ENCODE results near the gene REG4. TPM values are rescaled to one million over a fixed set of nuclear protein-coding genes. Genes with fewer than 3 reads are reported as not detected.

The REG4 gene
- total RNA-seq, 1 donor from 2014 or later: not detected

DNA sequence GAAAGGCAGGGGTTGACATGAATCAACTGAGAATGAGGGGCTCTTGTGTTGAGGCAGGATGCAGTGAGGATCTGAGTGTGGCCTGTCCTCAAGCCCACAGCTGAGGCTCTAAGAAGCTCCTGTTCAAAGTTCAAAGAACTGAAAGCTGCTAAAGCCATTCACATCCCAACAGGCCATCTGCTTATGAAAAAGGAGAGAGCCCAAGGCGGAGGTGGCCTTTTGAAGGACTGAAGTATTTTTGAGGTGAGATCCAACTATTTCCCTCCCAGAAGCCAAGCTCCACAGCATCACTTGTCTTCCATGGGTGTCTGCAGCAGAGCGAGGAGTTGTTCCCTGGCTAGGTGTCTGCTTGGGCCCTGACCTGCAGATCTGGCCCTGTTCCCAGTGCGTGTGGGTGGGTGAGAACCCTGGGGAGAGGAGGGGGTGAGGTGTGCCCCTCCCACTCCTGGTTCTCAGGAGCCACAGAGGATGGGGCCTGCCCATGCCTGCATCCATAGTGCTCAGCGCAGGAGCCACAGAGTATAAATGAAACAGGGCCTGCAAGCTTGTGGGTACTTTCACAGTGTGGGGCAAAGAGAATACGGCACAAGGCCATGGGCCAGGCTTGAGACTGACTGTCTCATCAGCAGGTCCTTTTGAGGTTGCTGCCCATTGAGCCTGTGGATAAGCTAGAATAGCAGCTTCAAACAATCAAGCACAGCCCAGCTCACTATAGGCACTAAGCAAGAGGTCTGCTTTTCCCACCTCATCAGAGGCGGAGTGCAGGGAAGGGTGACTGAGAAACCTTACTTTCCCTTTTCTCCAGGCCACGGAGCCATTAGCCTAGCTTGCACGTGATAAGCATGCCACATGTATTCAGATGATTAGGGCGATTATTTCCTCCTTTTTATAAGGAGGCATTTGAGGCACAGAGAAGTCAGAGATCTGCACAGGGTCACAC, 15.7 kb downstream of the REG4 start:
- no peaks in the 10 kb centered on the region for H3K36me3 ChIP-seq (ENCODE audit: control insufficient read depth, insufficient read depth, low read length)
- FAIRE-seq (no peak), DNase-seq (ENCODE audit: low read depth) (peak; percentile 74)
- no peak overlapping the region for H3K4me3 ChIP-seq (ENCODE audit: low read depth, low read length)
- no peaks in the 10 kb centered on the region for H3K27me3 ChIP-seq (ENCODE audit: control insufficient read depth, insufficient read depth, low read length)
- TF ChIP-seq, protein P1, sequence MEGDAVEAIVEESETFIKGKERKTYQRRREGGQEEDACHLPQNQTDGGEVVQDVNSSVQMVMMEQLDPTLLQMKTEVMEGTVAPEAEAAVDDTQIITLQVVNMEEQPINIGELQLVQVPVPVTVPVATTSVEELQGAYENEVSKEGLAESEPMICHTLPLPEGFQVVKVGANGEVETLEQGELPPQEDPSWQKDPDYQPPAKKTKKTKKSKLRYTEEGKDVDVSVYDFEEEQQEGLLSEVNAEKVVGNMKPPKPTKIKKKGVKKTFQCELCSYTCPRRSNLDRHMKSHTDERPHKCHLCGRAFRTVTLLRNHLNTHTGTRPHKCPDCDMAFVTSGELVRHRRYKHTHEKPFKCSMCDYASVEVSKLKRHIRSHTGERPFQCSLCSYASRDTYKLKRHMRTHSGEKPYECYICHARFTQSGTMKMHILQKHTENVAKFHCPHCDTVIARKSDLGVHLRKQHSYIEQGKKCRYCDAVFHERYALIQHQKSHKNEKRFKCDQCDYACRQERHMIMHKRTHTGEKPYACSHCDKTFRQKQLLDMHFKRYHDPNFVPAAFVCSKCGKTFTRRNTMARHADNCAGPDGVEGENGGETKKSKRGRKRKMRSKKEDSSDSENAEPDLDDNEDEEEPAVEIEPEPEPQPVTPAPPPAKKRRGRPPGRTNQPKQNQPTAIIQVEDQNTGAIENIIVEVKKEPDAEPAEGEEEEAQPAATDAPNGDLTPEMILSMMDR (IDR thresholded peaks at IDR 0.05; ENCODE audit: insufficient read depth, low read length, severe bottlenecking): no peak

- no peaks in the 10 kb centered on the region for H3K27me3 ChIP-seq (ENCODE audit: control insufficient read depth, insufficient read depth, low read length)
- DNase-seq (ENCODE audit: low read depth): no peak
- no peak overlapping the region for H3K4me3 ChIP-seq (ENCODE audit: low read depth, low read length)
- no peaks in the 10 kb centered on the region for H3K36me3 ChIP-seq (ENCODE audit: control insufficient read depth, insufficient read depth, low read length)
- TF ChIP-seq, protein P1 (IDR thresholded peaks at IDR 0.05; ENCODE audit: insufficient read depth, low read length, severe bottlenecking): no peak
- no peak for FAIRE-seq
These were observed 16.4 kb downstream of the REG4 start for GRCh38 chr1:119794876-119795240.

DNA sequence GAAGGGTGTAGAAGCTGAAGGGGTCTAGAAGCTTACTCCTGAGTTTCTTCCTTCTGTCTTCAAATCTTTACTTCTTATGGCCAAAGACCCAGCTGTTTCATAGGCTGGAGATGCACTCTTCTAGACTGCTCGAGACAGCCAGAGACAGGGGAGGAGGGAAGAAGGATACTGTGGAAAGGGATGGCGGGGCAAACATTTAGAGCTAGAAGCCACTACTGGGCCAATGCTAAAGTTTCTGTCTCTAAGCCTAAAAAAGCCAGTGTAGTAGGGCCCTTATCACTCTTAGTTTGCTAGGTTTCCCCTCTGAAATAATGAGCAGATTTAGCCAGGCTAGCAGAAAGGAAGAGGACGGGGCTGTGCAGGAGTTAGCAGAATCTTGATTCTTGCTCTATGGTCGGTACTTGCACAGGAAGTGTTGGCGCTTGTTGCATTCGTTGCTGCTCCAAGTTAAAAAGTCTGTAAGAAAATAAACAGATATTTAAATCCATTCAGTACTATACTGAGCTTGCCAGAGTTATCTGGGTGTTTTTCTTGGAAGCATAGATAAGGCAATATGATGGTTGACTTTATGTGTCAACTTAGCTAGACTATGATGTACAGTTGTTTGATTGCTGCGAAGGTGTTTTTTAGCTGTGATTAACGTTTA, 16.9 kb downstream of the REG4 start:
- TF ChIP-seq, protein P1 (IDR thresholded peaks at IDR 0.05; ENCODE audit: insufficient read depth, low read length, severe bottlenecking): no peak
- DNase-seq (ENCODE audit: low read depth) (no peak), FAIRE-seq (no peak)
- Histone ChIP-seq H3K27me3 (ENCODE audit: control insufficient read depth, insufficient read depth, low read length) (no peaks in the 10 kb centered on the region), H3K4me3 (ENCODE audit: low read depth, low read length) (no peak overlapping the region), H3K36me3 (ENCODE audit: control insufficient read depth, insufficient read depth, low read length) (no peaks in the 10 kb centered on the region)

- no peak overlapping the region for H3K4me3 ChIP-seq (ENCODE audit: low read depth, low read length)
- TF ChIP-seq, protein P1 (IDR thresholded peaks at IDR 0.05; ENCODE audit: insufficient read depth, low read length, severe bottlenecking): no peak
- H3K27me3 ChIP-seq (ENCODE audit: control insufficient read depth, insufficient read depth, low read length): no peaks in the 10 kb centered on the region
- no peaks in the 10 kb centered on the region for H3K36me3 ChIP-seq (ENCODE audit: control insufficient read depth, insufficient read depth, low read length)
- FAIRE-seq: no peak
- DNase-seq (ENCODE audit: low read depth): peak; percentile 66
These were observed 19.9 kb downstream of the REG4 start for GRCh38 chr1:119791377-119791776.

DNA sequence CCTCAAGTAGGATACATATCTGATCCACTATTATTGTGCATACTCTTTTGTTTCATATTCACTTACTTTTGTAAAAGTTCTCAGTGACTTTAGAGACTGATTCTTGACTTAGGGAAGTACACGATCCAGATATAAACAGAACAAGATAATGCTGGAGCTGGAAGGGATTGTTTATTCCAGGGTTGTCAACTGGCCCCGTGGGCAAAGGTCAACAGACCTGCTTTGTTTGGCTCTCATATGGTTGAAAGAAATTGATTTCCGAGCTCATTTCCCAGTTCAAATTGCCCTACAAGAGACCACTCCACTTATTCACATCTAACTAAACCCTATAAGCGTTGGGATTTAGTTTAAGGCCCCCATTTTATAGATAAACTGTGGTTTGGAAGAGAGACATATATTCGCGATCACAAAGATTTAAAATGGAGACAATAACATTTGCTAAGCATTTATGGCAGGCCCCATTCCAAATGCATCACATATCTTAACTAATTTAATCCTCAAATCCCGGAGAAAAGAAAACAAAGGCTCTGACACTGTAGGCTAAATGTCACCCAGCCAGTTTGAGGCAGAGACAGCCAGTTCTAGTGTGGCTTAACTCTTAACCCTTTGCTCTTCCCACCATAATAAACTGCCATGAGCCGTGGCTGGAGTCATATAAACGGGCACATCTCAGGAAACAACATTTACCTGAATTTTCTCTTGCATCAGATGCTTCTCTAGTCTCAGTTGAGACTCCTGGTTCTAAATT, 20.6 kb downstream of the REG4 start:
- no peak for DNase-seq (ENCODE audit: low read depth)
- Histone ChIP-seq H3K36me3 (ENCODE audit: control insufficient read depth, insufficient read depth, low read length) (no peaks in the 10 kb centered on the region), H3K27me3 (ENCODE audit: control insufficient read depth, insufficient read depth, low read length) (no peaks in the 10 kb centered on the region), H3K4me3 (ENCODE audit: low read depth, low read length) (no peak overlapping the region)
- TF ChIP-seq, protein P1 (IDR thresholded peaks at IDR 0.05; ENCODE audit: insufficient read depth, low read length, severe bottlenecking): no peak
- no peak for FAIRE-seq

Data from bronchial epithelial cell (primary cell).